GM12874 (cell line): ENCODE measurements around the gene GATB.

Source experiments
- TF ChIP-seq, protein P1 (sequence below): IDR thresholded peaks from 2 replicates; pipeline ENCODE4 v1.5.1; 2011; ENCODE audit warnings: low read depth, mild to moderate bottlenecking, control low read depth, low read length, moderate library complexity; ENCODE audit not compliant: insufficient read depth

GATB gene

DNA sequence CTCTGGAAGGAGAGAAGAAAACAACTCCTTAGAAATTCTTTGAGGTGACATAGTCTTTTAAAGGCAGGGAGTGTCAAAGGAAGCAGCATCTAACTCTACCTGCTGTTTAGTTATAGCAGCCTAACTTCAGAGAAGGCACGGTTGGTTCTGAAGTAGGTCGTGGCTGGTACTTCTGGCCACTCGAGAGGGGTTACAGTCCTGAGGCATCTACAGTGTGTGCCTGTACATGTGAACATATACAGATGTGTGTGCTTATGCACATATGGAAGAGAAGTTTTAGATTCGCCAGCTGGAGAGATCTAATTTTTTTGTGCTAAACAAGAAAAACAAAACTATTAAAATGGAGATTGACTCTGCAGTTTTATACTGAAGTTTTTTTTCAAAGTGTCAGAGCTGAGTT, 52.7 kb downstream of the GATB start:
- TF ChIP-seq, protein P1, sequence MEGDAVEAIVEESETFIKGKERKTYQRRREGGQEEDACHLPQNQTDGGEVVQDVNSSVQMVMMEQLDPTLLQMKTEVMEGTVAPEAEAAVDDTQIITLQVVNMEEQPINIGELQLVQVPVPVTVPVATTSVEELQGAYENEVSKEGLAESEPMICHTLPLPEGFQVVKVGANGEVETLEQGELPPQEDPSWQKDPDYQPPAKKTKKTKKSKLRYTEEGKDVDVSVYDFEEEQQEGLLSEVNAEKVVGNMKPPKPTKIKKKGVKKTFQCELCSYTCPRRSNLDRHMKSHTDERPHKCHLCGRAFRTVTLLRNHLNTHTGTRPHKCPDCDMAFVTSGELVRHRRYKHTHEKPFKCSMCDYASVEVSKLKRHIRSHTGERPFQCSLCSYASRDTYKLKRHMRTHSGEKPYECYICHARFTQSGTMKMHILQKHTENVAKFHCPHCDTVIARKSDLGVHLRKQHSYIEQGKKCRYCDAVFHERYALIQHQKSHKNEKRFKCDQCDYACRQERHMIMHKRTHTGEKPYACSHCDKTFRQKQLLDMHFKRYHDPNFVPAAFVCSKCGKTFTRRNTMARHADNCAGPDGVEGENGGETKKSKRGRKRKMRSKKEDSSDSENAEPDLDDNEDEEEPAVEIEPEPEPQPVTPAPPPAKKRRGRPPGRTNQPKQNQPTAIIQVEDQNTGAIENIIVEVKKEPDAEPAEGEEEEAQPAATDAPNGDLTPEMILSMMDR, result no peak

DNA sequence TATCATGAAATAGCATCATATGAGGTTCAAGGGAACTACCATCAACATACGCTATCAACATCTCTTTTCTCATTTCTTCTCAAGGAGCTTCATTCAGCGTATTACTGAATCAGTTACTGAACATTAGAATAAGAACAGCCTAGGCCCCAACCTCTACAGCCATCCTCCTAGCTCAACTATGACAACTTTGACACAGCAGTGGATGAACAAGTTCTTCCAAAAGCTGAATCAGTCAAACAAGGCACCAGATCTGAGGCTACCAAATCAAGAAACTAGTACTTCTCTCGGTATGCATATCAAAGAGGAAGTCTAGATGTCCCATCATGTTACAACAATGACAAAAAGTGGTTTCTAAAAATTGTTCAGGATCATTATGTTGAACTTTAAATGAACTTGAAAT, 57.4 kb downstream of the GATB start:
- TF ChIP-seq, protein P1, result no peak

DNA sequence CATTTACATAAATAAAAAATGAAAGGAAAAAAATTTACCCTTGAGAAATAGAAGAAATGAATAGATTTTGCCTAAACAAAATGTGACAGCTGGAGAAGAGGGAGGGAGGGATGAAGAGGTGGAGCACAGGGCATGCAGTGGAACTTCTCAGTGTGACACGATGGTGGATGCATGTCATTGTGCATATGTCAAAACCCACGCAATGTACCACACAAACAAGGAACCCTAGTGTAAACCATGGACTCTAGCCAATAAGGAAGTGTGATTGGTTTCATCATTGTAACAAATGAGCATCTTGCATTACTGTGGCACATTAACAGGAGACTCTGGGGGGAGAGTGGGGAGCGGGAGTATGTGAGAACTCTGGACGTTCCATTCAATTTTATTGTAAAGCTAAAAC, 58.6 kb downstream of the GATB start:
- TF ChIP-seq, protein P1, result no peak

DNA sequence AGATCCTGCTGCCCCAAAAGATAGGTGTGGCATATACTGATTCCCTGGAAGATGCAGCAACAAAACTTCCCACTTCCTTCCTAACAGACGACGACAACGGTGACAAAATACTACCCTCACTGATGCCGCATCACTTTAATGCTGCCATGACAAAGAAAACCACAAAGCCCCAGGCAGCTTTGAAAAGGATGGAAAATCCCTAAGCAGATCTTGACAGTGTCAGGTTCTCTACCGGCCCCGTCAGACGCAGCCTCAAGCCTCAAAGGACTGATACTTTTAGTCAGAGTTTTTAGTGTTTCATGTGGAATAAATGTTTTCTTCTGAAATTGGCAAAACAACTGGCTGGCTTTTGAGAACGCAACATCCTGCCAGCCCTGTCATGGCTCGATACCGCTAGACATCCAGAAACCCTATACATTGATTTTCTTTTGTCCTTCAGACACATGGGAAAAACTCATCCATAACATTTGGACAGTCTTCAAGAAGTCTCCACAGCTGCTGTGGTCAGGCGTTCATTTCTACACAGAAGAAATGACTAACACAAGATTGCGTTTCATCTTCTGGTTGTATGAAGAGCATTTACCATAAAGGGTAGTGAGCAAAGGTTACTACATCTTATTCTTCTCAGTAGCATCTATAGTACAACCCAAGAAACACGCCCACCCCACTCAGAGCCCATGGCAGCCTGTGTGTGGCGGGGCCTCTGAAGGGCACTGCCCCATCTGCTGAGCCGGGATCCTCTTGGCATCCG, 60.1 kb downstream of the GATB start:
- TF ChIP-seq, protein P1, result no peak

DNA sequence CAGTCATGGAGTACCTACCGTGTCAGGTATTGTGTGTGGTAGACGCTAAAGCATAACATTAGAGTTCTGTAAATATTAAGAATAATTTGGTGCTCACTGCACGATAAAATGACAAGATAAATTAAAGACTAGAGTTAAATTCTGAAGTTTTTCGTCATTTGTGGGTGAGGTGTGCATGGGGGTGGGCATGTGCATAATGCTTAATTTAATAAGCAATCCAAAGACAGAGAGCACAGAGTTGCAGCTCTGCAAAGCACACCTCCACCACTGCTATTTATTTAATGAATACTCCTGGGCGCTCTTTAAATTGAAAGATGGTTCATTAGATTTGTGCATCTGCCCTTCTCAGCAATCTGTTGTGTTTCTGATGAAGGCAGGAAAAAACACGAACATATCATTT, 62.6 kb downstream of the GATB start:
- TF ChIP-seq, protein P1, result no peak

DNA sequence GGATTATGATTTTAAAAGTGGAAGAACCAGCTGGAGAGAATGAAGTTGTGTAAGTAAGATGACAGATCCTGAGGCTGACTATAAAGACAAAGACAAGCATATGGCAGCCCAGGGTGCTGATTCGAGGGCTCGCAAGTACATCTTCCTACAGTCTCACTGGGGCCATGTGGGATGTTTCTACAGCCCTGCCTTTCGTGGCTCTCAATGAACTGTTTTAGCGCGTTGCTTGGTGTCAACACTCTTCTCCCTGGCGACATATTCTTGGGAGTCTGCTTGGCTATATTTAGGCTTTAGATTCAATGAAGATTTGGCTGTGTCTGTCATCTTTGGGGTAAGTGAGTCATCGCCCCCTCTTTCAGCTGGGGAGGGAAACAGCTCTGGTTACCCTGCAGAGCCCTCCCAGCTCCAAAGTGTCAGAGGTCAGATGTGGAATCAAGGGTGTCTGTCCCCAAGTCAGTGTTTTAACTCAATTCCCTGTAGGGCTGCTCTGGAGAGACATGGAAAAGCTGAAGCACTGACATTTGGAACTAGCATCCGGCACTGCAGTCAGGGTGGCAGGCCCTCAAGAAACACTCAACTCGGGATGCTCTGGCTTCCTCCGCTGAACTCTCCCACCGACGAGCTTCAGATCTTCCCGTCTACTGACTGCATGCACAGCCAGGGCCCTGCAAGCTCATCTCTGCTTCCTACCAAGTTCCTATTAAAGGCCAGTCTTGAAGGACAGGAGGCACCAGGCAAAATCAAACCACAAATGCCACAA, 65.7 kb downstream of the GATB start:
- TF ChIP-seq, protein P1, result no peak

DNA sequence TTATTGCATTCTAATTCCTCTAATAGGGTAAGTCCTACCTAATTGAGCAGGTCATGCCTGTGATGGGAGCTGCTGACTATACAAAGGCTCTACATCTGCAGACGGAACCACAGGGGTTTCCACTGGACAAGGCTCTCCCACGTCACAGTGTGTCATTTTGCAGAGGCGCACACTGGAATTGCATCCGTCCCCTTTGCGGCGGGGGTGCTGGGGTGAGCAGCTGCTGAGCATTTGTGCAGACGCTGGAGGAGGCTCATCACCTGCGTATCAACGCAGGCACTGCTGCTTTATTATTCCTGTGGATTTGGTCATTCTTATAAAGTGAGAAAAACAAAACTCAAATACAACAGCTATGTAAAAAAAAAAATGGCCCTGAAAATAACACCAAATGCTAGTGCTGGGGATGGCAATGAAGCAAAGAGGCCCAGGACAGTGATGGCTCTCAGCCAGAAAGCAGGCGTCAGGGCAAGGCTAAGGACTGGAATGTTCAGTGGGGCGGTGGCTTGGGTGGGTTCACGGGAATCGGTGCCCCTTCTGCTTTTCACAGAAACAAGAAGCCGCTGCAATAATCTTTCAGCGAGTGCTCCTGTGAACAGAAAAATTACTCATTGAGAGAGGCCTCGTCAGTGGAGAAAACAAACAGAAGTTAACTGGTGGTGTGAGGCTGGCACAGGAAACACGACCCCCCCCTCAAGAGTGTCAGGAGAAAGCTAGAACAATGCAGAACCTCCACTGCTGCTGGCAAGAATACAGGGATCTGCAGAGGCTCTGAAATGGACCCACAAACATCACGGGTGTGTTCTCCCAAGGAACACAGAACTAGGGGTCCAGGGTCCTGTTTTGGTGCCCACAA, 67.8 kb downstream of the GATB start:
- TF ChIP-seq, protein P1, result no peak
